Muscle of leg (tissue), 11 donors: ENCODE results near the gene ELOVL5. TPM values are rescaled to one million over a fixed set of nuclear protein-coding genes. Genes with fewer than 3 reads are reported as not detected.

Experiments used
- DNase-seq: peaks from one replicate; pipeline ENCODE4 v3.0.0; 2013
- H3K27ac ChIP-seq: one replicate; pipeline ENCODE4 v1.5.1; 2013; ENCODE audit warnings: mild to moderate bottlenecking, low read length, control low read depth
- H3K27me3 ChIP-seq: one replicate; pipeline ENCODE4 v1.6.1; 2013; ENCODE audit warnings: low read length; ENCODE audit not compliant: control insufficient read depth, insufficient read depth
- H3K36me3 ChIP-seq: one replicate; pipeline ENCODE4 v1.6.1; 2013; ENCODE audit warnings: low read length; ENCODE audit not compliant: control insufficient read depth, insufficient read depth
- H3K4me1 ChIP-seq: one replicate; pipeline ENCODE4 v1.6.1; 2013; ENCODE audit warnings: low read length; ENCODE audit not compliant: control insufficient read depth, insufficient read depth
- H3K4me3 ChIP-seq: one replicate; pipeline ENCODE4 v1.5.1; 2013; ENCODE audit warnings: low read length, control low read depth
- H3K9me3 ChIP-seq: replicated peaks from 2 replicates; pipeline ENCODE4 v1.6.1; 2013; ENCODE audit warnings: low read depth, low read length; ENCODE audit not compliant: control insufficient read depth
- WGBS: methylation state at CpG from one replicate; pipeline ENCODE4 v1.1.5; 2013; ENCODE audit warnings: missing lambda C conversion rate; ENCODE audit not compliant: insufficient coverage; 5-methylcytosine and 5-hydroxymethylcytosine counted together
- polyA plus RNA-seq, 8 donors: library from polyadenylated mRNA; unstranded; fragments of 120-200 nt; gene quantifications; one replicate each; pipeline versions ENCODE4 v1.2.1 to v1.2.3, GENCODE V29; 2013; ENCODE audit warnings: inconsistent platforms in 1 of 8, low replicate concordance in 1 of 8; ENCODE audit not compliant: insufficient read length in 8 of 8, insufficient read depth in 1 of 8
- total RNA-seq: library from RNA; stranded (reverse); fragments of 120-200 nt; gene quantifications from one replicate; pipeline ENCODE4 v1.2.4, GENCODE V29; 2013

ELOVL5 gene
- total and polyA plus RNA-seq, 9 donors, result 21.5 to 52.0 (median 38.1) TPM

GRCh38 chr6:53235508-53235907, 113.2 kb downstream of the ELOVL5 start:
- H3K4me1 ChIP-seq, result no peaks in the 10 kb centered on the region
- 80% methylated on average over 2 of the region's 5 CpGs for WGBS
- H3K27me3 ChIP-seq, result no peaks in the 10 kb centered on the region
- peaks cover under 1% of the 10 kb centered on the region for H3K9me3 ChIP-seq
- no peak for DNase-seq
- no peaks in the 10 kb centered on the region for H3K36me3 ChIP-seq
- H3K27ac ChIP-seq, result no peak overlapping the region
- no peak overlapping the region for H3K4me3 ChIP-seq

DNA sequence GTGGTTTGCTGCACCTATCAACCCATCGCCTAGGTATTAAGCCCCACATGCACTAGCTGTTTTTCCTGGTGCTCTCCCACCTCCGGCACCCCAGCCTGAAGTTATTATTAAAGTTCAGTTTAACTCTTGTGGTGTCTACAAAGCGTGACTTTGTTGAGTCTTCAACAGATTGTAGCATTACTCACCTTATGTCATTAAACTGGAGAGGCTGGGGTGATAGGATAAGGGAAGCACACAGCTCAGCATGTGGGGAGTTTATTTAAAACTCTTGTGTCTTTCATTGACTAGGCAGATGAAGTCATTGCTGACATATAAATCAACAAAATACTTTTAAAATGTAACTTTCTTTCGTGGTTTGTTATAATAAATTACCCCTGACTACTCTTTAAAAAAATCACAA, 115.4 kb downstream of the ELOVL5 start:
- Histone ChIP-seq H3K36me3 (no peaks in the 10 kb centered on the region), H3K9me3 (no peaks in the 10 kb centered on the region), H3K27me3 (no peaks in the 10 kb centered on the region), H3K4me1 (no peaks in the 10 kb centered on the region), H3K4me3 (no peak overlapping the region), H3K27ac (no peak overlapping the region)
- WGBS, result no CpG with 5 or more reads among the region's 4 CpGs
- DNase-seq, result no peak

DNA sequence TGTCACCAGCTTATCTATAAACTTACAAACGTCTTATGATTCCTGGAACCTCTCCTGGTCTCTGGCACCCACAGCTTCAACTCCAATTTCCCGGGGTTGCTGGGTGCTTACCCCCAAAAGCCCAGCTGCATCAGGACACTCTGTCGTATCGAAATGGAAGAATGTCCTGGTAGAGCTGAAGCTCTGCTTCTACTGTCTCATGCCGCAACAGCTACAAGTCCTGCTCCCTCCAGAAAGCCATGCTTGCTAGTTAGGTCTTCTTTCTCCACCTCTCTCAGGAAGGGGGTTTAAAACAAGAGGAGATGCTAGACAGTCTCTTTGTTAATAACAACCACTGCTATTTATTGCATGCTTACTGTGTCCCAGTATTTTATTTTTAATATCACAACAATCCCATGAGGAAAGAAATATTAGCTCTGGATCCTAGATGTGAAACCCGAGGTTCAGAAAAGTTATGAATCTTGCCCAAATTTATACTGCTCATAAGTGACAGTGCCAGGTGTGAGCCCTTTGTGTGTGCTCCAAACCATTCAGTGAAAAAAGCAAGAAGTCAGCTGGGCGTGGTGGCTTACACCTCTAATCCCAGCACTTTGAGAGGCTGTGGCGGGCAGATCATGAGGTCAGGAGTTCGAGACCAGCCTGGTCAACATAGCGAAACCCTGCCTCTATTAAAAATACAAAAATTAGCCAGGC, 117.8 kb downstream of the ELOVL5 start:
- H3K36me3 ChIP-seq, result no peaks in the 10 kb centered on the region
- H3K4me3 ChIP-seq, result no peak overlapping the region
- whole genome bisulfite sequencing, result 82% methylated on average over 5 of the region's 10 CpGs
- H3K27ac ChIP-seq, result no peak overlapping the region
- no peaks in the 10 kb centered on the region for H3K27me3 ChIP-seq
- no peak for DNase-seq
- no peaks in the 10 kb centered on the region for H3K9me3 ChIP-seq
- no peaks in the 10 kb centered on the region for H3K4me1 ChIP-seq

GRCh38 chr6:53227847-53228246, 120.9 kb downstream of the ELOVL5 start:
- H3K4me3 ChIP-seq, result no peak overlapping the region
- no peaks in the 10 kb centered on the region for H3K9me3 ChIP-seq
- no peak for DNase-seq
- no peak overlapping the region for H3K27ac ChIP-seq
- no peaks in the 10 kb centered on the region for H3K27me3 ChIP-seq
- H3K36me3 ChIP-seq, result no peaks in the 10 kb centered on the region
- no peaks in the 10 kb centered on the region for H3K4me1 ChIP-seq
- WGBS, result 67% methylated on average over 1 of the region's 3 CpGs

- Histone ChIP-seq H3K4me1 (no peaks in the 10 kb centered on the region), H3K9me3 (no peaks in the 10 kb centered on the region), H3K4me3 (no peak overlapping the region), H3K27me3 (no peaks in the 10 kb centered on the region), H3K36me3 (no peaks in the 10 kb centered on the region), H3K27ac (no peak overlapping the region)
- DNase-seq, result no peak
These were observed 128.1 kb downstream of the ELOVL5 start for GRCh38 chr6:53220605-53221004.

Other genes starting within 250 kb of the ELOVL5 start
- gene GCM1, start 200.1 kb downstream of the ELOVL5 start, total RNA-seq, result 0.04 TPM
- gene GCM1, start 200.1 kb downstream of the ELOVL5 start, polyA plus RNA-seq, result under 1 TPM in 2 of 8 donors, not detected in 6; 0.04 to 0.16 TPM
- gene GCLC, start 196.2 kb upstream of the ELOVL5 start, total RNA-seq, result 7.3 TPM
- gene GCLC, start 196.2 kb upstream of the ELOVL5 start, polyA plus RNA-seq, result 1 to 10 TPM; 6.8 to 9.5 (median 7.5) TPM